HEK293 (cell line): ENCODE measurements around the gene TXLNA.

ENCODE experiments used
- BCL11A ChIP-seq: fragments of 450-650 bp; formaldehyde crosslinking; IDR thresholded peaks from 2 replicates; pipeline ENCODE4 v1.5.1; 2016; ENCODE audit warnings: low read depth, missing biosample characterization, missing genetic modification characterization
- REPIN1 ChIP-seq: fragments of 450-650 bp; formaldehyde crosslinking; IDR thresholded peaks from 2 replicates; pipeline ENCODE4 v1.5.1; 2017; ENCODE audit warnings: missing biosample characterization, missing genetic modification characterization, low read depth
- SCRT2 ChIP-seq: fragments of 450-650 bp; formaldehyde crosslinking; IDR thresholded peaks from 2 replicates; pipeline ENCODE4 v1.5.1; 2016; ENCODE audit warnings: missing biosample characterization, missing genetic modification characterization
- SP3 ChIP-seq: fragments of 450-650 bp; formaldehyde crosslinking; IDR thresholded peaks from 2 replicates; pipeline ENCODE4 v1.5.1; 2016; ENCODE audit warnings: missing biosample characterization, missing genetic modification characterization
- ZBTB1 ChIP-seq: fragments of 450-650 bp; formaldehyde crosslinking; IDR thresholded peaks from 2 replicates; pipeline ENCODE4 v1.5.1; 2016; ENCODE audit warnings: missing biosample characterization, missing genetic modification characterization
- ZFHX2 ChIP-seq: fragments of 450-650 bp; formaldehyde crosslinking; conservative IDR thresholded peaks from 2 replicates; pipeline ENCODE4 v1.5.1; 2016; ENCODE audit warnings: missing biosample characterization, missing genetic modification characterization
- ZFP41 ChIP-seq: fragments of 450-650 bp; formaldehyde crosslinking; IDR thresholded peaks from 2 replicates; pipeline ENCODE4 v1.5.1; 2016; ENCODE audit warnings: missing biosample characterization, missing genetic modification characterization, borderline replicate concordance
- ZNF121 ChIP-seq: fragments of 450-650 bp; formaldehyde crosslinking; IDR thresholded peaks from 2 replicates; pipeline ENCODE4 v1.5.1; 2016; ENCODE audit warnings: missing biosample characterization, missing genetic modification characterization
- ZNF133 ChIP-seq: fragments of 450-650 bp; formaldehyde crosslinking; IDR thresholded peaks from 2 replicates; pipeline ENCODE4 v1.5.1; 2016; ENCODE audit warnings: missing biosample characterization, missing genetic modification characterization
- ZNF138 ChIP-seq: fragments of 450-650 bp; formaldehyde crosslinking; IDR thresholded peaks from 2 replicates; pipeline ENCODE4 v1.5.1; 2016; ENCODE audit warnings: missing biosample characterization, missing genetic modification characterization, borderline replicate concordance
- ZNF16 ChIP-seq: fragments of 450-650 bp; formaldehyde crosslinking; IDR thresholded peaks from 2 replicates; pipeline ENCODE4 v1.5.1; 2016; ENCODE audit warnings: low read depth, missing biosample characterization, missing genetic modification characterization
- ZNF23 ChIP-seq: fragments of 450-650 bp; formaldehyde crosslinking; IDR thresholded peaks from 2 replicates; pipeline ENCODE4 v1.5.1; 2016; ENCODE audit warnings: missing biosample characterization, missing genetic modification characterization, borderline replicate concordance
- ZNF426 ChIP-seq: fragments of 450-650 bp; formaldehyde crosslinking; IDR thresholded peaks from 2 replicates; pipeline ENCODE4 v1.5.1; 2017; ENCODE audit warnings: missing biosample characterization, missing genetic modification characterization, mild to moderate bottlenecking, inconsistent platforms, moderate library complexity
- ZNF529 ChIP-seq: fragments of 450-650 bp; formaldehyde crosslinking; IDR thresholded peaks from 2 replicates; pipeline ENCODE4 v1.5.1; 2017; ENCODE audit warnings: missing genetic modification characterization, missing biosample characterization; ENCODE audit not compliant: insufficient replicate concordance
- ZNF544 ChIP-seq: fragments of 450-650 bp; formaldehyde crosslinking; IDR thresholded peaks from 2 replicates; pipeline ENCODE4 v1.5.0; 2017; ENCODE audit warnings: missing biosample characterization, missing genetic modification characterization
- ZNF548 ChIP-seq: fragments of 450-650 bp; formaldehyde crosslinking; IDR thresholded peaks from 2 replicates; pipeline ENCODE4 v1.5.1; 2016; ENCODE audit warnings: missing biosample characterization, missing genetic modification characterization
- ZNF610 ChIP-seq: fragments of 450-650 bp; formaldehyde crosslinking; IDR thresholded peaks from 2 replicates; pipeline ENCODE4 v1.5.1; 2016; ENCODE audit warnings: missing biosample characterization, missing genetic modification characterization, borderline replicate concordance
- ZNF777 ChIP-seq: fragments of 450-650 bp; formaldehyde crosslinking; IDR thresholded peaks from 2 replicates; pipeline ENCODE4 v1.5.1; 2017; ENCODE audit warnings: missing biosample characterization, missing genetic modification characterization, borderline replicate concordance
- TF ChIP-seq, protein P1 (sequence below): fragments of 450-650 bp; formaldehyde crosslinking; conservative IDR thresholded peaks from 2 replicates; pipeline ENCODE4 v1.5.1; 2016; ENCODE audit warnings: low read depth, missing biosample characterization, missing genetic modification characterization
- TF ChIP-seq, protein P2 (sequence below): fragments of 450-650 bp; formaldehyde crosslinking; IDR thresholded peaks from 2 replicates; pipeline ENCODE4 v1.5.1; 2016; ENCODE audit warnings: missing biosample characterization, missing genetic modification characterization
- TF ChIP-seq, protein P3 (sequence below): fragments of 450-650 bp; formaldehyde crosslinking; IDR thresholded peaks from 2 replicates; pipeline ENCODE4 v1.5.1; 2016; ENCODE audit warnings: missing biosample characterization, missing genetic modification characterization
- TF ChIP-seq, protein P4 (sequence below): fragments of 450-650 bp; IDR thresholded peaks from 2 replicates; pipeline ENCODE4 v1.5.1; 2018; ENCODE audit warnings: missing biosample characterization, mild to moderate bottlenecking, missing genetic modification characterization
- TF ChIP-seq, protein P5 (sequence below): sonication (generic); formaldehyde crosslinking; IDR thresholded peaks from 2 replicates; pipeline ENCODE4 v1.8.1; 2022; ENCODE audit warnings: mild to moderate bottlenecking, moderate library complexity, missing genetic modification reagents
- TF ChIP-seq, protein P6 (sequence below): fragments of 450-650 bp; formaldehyde crosslinking; IDR thresholded peaks from 2 replicates; pipeline ENCODE4 v1.5.1; 2016; ENCODE audit warnings: missing biosample characterization, missing genetic modification characterization

Gene TXLNA

DNA sequence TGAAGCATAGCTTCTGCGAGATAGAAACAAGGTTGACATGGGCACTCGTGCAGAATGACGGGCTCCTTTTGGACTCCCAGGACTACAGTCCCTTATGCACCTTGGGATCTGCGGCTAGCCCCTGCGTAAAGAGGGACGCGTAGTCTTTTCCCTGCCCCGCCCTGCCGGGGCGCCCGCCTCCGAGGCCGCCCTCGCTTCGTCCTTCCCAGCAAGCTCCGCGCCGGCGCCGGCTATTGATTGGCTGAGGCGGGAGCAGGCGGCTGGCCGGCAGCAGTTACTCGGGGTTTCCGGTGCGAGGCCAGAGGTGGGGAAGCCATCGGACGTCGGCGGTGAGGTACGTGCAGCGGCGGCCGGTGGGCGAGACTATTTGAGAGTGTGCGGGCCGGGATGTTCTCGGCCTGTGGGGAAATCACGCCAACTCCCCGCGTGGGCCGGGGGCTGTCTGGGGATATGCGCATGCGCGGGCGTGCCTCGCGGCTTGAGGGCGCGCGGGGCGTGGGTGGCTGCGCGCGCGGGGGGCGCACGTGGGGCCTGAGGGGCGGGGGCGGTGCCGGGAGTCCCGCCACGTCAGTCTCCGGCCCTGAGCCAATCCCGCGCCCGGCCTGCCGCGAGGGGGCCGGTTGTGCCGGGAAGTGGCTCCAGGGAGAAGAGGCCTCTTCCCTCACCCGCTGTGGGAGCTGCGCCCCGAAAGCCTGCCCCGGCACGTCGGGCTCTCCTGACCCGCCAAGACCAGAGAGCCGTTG, at the start of gene TXLNA (continued):
- TF ChIP-seq, protein P1, sequence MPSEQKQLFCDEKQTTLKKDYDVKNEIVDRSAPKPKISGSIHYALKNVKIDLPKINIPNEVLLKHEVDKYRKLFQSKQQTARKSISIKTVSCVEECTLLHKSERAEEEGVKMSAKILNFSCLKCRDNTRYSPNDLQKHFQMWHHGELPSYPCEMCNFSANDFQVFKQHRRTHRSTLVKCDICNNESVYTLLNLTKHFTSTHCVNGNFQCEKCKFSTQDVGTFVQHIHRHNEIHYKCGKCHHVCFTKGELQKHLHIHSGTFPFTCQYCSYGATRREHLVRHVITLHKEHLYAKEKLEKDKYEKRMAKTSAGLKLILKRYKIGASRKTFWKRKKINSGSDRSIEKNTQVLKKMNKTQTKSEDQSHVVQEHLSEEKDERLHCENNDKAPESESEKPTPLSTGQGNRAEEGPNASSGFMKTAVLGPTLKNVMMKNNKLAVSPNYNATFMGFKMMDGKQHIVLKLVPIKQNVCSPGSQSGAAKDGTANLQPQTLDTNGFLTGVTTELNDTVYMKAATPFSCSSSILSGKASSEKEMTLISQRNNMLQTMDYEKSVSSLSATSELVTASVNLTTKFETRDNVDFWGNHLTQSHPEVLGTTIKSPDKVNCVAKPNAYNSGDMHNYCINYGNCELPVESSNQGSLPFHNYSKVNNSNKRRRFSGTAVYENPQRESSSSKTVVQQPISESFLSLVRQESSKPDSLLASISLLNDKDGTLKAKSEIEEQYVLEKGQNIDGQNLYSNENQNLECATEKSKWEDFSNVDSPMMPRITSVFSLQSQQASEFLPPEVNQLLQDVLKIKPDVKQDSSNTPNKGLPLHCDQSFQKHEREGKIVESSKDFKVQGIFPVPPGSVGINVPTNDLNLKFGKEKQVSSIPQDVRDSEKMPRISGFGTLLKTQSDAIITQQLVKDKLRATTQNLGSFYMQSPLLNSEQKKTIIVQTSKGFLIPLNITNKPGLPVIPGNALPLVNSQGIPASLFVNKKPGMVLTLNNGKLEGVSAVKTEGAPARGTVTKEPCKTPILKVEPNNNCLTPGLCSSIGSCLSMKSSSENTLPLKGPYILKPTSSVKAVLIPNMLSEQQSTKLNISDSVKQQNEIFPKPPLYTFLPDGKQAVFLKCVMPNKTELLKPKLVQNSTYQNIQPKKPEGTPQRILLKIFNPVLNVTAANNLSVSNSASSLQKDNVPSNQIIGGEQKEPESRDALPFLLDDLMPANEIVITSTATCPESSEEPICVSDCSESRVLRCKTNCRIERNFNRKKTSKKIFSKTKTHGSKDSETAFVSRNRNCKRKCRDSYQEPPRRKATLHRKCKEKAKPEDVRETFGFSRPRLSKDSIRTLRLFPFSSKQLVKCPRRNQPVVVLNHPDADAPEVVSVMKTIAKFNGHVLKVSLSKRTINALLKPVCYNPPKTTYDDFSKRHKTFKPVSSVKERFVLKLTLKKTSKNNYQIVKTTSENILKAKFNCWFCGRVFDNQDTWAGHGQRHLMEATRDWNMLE (tag by site-specific recombination) = peak; percentile 56
- no peak for TF ChIP-seq REPIN1 (tag by site-specific recombination)
- TF ChIP-seq ZNF16 (tag by site-specific recombination) = no peak
- no peak for TF ChIP-seq ZNF610 (tag by site-specific recombination)
- no peak for TF ChIP-seq ZNF544 (tag by site-specific recombination)
- TF ChIP-seq, protein P2, sequence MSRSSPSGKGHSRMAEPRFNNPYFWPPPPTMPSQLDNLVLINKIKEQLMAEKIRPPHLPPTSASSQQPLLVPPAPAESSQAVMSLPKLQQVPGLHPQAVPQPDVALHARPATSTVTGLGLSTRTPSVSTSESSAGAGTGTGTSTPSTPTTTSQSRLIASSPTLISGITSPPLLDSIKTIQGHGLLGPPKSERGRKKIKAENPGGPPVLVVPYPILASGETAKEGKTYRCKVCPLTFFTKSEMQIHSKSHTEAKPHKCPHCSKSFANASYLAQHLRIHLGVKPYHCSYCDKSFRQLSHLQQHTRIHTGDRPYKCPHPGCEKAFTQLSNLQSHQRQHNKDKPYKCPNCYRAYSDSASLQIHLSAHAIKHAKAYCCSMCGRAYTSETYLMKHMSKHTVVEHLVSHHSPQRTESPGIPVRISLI (tag by site-specific recombination) = no peak
- no peak for TF ChIP-seq ZBTB1 (tag by site-specific recombination)
- TF ChIP-seq SCRT2 (tag by site-specific recombination) = no peak
- TF ChIP-seq, protein P3, sequence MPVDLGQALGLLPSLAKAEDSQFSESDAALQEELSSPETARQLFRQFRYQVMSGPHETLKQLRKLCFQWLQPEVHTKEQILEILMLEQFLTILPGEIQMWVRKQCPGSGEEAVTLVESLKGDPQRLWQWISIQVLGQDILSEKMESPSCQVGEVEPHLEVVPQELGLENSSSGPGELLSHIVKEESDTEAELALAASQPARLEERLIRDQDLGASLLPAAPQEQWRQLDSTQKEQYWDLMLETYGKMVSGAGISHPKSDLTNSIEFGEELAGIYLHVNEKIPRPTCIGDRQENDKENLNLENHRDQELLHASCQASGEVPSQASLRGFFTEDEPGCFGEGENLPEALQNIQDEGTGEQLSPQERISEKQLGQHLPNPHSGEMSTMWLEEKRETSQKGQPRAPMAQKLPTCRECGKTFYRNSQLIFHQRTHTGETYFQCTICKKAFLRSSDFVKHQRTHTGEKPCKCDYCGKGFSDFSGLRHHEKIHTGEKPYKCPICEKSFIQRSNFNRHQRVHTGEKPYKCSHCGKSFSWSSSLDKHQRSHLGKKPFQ (tag by site-specific recombination) = no peak
- no peak for TF ChIP-seq ZNF777 (tag by site-specific recombination)
- TF ChIP-seq, protein P4, sequence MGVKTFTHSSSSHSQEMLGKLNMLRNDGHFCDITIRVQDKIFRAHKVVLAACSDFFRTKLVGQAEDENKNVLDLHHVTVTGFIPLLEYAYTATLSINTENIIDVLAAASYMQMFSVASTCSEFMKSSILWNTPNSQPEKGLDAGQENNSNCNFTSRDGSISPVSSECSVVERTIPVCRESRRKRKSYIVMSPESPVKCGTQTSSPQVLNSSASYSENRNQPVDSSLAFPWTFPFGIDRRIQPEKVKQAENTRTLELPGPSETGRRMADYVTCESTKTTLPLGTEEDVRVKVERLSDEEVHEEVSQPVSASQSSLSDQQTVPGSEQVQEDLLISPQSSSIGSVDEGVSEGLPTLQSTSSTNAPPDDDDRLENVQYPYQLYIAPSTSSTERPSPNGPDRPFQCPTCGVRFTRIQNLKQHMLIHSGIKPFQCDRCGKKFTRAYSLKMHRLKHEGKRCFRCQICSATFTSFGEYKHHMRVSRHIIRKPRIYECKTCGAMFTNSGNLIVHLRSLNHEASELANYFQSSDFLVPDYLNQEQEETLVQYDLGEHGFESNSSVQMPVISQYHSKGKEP (tag by site-specific recombination) = no peak
- TF ChIP-seq ZNF133 = no peak
- no peak for TF ChIP-seq ZNF426 (tag by site-specific recombination)
- no peak for TF ChIP-seq ZNF548 (tag by site-specific recombination)
- TF ChIP-seq, protein P5, sequence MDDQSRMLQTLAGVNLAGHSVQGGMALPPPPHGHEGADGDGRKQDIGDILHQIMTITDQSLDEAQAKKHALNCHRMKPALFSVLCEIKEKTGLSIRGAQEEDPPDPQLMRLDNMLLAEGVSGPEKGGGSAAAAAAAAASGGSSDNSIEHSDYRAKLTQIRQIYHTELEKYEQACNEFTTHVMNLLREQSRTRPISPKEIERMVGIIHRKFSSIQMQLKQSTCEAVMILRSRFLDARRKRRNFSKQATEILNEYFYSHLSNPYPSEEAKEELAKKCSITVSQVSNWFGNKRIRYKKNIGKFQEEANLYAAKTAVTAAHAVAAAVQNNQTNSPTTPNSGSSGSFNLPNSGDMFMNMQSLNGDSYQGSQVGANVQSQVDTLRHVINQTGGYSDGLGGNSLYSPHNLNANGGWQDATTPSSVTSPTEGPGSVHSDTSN = peak; percentile 93
- TF ChIP-seq ZNF529 = no peak
- no peak for TF ChIP-seq ZNF138 (tag by site-specific recombination)
- no peak for TF ChIP-seq ZNF121 (tag by site-specific recombination)
- peak; percentile 82; the same call in 1 of the 2 replicates for TF ChIP-seq BCL11A (tag by site-specific recombination)
- TF ChIP-seq ZFP41 = no peak
- TF ChIP-seq ZNF23 = no peak
- peak; percentile 99 for TF ChIP-seq ZFHX2 (tag by site-specific recombination)
- TF ChIP-seq, protein P6, sequence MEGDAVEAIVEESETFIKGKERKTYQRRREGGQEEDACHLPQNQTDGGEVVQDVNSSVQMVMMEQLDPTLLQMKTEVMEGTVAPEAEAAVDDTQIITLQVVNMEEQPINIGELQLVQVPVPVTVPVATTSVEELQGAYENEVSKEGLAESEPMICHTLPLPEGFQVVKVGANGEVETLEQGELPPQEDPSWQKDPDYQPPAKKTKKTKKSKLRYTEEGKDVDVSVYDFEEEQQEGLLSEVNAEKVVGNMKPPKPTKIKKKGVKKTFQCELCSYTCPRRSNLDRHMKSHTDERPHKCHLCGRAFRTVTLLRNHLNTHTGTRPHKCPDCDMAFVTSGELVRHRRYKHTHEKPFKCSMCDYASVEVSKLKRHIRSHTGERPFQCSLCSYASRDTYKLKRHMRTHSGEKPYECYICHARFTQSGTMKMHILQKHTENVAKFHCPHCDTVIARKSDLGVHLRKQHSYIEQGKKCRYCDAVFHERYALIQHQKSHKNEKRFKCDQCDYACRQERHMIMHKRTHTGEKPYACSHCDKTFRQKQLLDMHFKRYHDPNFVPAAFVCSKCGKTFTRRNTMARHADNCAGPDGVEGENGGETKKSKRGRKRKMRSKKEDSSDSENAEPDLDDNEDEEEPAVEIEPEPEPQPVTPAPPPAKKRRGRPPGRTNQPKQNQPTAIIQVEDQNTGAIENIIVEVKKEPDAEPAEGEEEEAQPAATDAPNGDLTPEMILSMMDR = peak; percentile 49; the same call in 1 of the 2 replicates
- peak; percentile 87 for TF ChIP-seq SP3 (tag by site-specific recombination)
